WTC11 (cell line): Measurements from ENCODE around the gene NLRP1.

ENCODE experiments used
- ATF1 ChIP-seq: sonication (generic); formaldehyde crosslinking; IDR thresholded peaks from 2 replicates; pipeline ENCODE4 v1.8.1; 2023; ENCODE audit warnings: mild to moderate bottlenecking, moderate library complexity, missing genetic modification reagents
- TF ChIP-seq, protein P1 (sequence below): fragments of 200-600 bp; IDR thresholded peaks from 2 replicates; pipeline ENCODE4 v1.8.0; 2022; ENCODE audit warnings: antibody characterized with exemption

GRCh38 chr17:5595831-5596230 lies 11.5 kb upstream of the NLRP1 start:
- TF ChIP-seq, protein P1, sequence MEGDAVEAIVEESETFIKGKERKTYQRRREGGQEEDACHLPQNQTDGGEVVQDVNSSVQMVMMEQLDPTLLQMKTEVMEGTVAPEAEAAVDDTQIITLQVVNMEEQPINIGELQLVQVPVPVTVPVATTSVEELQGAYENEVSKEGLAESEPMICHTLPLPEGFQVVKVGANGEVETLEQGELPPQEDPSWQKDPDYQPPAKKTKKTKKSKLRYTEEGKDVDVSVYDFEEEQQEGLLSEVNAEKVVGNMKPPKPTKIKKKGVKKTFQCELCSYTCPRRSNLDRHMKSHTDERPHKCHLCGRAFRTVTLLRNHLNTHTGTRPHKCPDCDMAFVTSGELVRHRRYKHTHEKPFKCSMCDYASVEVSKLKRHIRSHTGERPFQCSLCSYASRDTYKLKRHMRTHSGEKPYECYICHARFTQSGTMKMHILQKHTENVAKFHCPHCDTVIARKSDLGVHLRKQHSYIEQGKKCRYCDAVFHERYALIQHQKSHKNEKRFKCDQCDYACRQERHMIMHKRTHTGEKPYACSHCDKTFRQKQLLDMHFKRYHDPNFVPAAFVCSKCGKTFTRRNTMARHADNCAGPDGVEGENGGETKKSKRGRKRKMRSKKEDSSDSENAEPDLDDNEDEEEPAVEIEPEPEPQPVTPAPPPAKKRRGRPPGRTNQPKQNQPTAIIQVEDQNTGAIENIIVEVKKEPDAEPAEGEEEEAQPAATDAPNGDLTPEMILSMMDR, result no peak
- TF ChIP-seq ATF1, result no peak
